GM04504 (cell line): ENCODE measurements around the gene ARRDC3.
"Not testable (repeated sequence)": the region's sequence is repeated elsewhere in the genome, so short reads cannot be mapped to it uniquely, and the experiment has no call there.

Experiments
- DNase-seq: peaks from one replicate; pipeline ENCODE4 v3.0.0-alpha.2; 2012; ENCODE audit warnings: low read depth

ARRDC3 gene

DNA sequence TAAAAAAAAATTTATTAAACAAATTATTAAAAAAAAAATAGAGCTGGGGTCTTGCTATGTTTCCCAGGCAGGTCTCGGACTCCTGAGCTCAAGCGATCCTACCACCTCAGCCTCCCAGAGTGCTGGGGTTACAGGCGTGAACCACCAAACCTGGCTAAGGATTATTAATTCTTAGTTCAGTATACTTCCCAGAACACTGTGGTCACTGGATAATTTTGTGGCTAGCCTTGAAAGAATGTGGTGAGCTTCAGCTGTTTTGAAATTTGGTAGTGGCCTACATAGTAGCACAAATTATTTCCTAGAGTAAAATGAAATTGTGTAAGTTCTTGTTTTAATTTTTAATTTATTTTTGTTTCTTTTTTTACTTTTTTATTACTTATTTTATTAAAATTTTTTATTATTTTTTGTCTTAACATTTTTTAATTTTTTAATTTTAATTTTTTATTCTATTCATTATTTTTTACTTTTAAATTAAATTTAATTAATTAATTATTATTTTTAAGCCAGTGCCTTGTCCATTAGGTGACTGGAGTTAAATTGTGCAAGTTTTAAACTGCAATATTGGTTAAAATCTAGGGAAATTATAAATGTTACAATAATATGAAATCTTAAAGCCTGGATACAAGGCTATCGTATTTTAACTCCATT lies 23.0 kb downstream of the ARRDC3 start:
- DNase-seq: no peak

- no peak for DNase-seq
Observed at GRCh38 chr5:91357806-91358205, 25.3 kb downstream of the ARRDC3 start.

GRCh38 chr5:91357012-91357634 lies 26.0 kb downstream of the ARRDC3 start:
- no peak for DNase-seq

DNA sequence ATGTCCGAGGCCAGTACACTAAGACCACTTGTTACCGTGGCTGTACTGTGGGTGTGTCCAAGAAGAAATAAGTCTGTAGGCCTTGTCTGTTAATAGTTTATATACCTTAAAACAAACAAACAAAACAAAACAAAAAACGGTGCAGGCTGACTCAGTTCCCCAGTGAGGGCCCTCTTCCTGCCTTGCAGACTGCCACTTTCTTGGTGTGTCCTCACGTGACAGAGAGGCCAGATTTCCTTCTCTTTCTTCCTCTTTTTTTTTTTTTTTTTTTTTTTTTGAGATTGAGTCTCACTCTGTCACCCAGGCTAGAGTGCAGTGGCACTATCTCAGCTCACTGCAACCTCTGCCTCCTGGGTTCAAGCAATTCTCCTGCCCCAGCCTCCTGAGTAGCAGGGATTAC lies 28.2 kb downstream of the ARRDC3 start:
- DNase-seq: not testable (repeated sequence)

GRCh38 chr5:91352831-91353695 lies 30.1 kb downstream of the ARRDC3 start:
- no peak for DNase-seq

DNA sequence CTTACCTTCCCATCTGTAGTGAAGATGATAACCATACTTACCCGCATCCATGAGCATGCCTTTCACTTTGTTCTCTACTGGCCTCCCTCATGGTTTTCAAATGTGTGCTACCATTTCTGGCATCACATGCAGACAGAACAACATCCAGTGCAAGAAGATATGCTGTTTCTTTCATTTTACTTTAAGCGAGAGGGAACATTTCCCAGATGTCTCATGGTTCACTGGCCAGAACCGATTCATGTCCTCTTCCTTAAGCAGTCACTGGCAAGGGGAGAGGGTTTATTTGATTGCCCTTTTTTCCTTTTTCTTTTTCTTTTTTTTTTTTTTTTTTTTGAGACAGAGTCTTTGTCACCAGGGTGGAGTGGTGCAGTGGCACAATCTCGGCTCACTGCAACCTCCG lies 37.7 kb downstream of the ARRDC3 start:
- DNase-seq: no peak

DNA sequence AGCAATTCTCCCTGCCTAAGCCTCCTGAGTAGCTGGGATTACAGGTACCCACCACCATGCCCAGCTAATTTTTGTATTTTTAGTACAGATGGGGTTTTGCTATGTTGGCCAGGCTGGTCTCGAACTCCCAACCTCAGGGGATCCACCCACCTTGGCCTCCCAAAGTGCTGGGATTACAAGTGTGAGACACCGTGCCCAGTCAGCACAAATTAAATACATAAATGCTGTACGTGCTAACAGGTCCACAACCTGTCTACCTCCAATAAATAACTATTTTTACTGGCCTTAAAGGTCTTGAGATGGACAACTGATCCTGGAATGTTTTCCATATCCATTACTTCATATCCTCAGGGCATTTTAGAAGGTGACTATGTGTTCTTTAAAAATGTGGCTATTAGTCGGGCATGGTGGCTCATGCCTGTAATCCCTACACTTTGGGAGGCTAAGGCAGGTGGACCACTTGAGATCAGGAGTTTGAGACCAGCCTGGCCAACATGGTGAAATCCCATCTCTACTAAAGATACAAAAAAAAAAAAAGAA lies 38.4 kb downstream of the ARRDC3 start:
- DNase-seq: not testable (repeated sequence)

GRCh38 chr5:91343916-91344315 lies 39.2 kb downstream of the ARRDC3 start:
- DNase-seq: no peak

DNA sequence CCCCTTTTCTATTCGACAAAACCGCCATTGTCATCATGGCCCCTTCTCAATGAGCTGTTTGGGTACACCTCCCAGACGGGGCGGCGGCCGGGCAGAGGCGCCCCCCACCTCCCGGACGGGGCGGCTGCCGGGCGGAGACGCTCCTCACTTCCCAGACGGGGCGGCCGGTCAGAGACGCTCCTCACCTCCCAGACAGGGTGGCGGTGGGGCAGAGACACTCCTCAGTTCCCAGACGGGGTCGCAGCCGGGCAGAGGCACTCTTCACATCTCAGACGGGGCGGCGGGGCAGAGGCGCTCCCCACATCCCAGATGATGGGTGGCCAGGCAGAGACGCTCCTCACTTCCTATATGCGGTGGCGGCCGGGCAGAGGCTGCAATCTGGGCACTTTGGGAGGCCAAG lies 40.2 kb downstream of the ARRDC3 start:
- DNase-seq: not testable (repeated sequence)

- DNase-seq: no peak
Observed at GRCh38 chr5:91341154-91341553, 42.0 kb downstream of the ARRDC3 start.

GRCh38 chr5:91340532-91340931 lies 42.6 kb downstream of the ARRDC3 start:
- DNase-seq: no peak

DNA sequence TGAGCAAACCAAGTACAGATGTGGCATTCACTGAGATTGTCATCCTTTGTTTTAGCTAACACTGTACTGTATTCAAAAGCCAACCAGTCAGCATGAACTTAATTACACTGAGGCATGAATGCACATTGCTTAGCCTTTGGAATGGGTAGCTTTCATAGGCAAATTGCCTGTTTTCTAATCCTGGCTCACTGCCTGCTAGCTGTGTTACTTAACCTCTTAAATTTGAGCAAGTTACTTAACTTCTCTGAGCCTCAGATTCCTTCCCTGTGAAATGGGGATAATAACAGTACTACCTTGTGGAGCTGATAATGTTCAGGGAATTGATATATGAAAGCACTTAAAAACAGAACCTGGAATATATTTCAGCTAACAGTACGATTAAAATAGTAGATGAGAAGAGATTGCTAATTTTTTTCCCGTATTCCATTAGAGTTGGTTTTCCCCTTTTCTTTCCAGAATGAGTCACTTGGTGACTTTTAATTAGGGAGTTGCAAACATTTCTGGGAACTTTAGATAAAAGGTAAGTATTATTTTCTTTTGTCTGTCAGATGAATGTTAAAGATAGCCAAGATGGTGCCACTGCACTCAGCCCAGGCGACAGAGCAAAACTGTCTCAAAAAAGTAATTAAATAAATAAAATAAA lies 43.9 kb downstream of the ARRDC3 start:
- peak; percentile 35 for DNase-seq

DNA sequence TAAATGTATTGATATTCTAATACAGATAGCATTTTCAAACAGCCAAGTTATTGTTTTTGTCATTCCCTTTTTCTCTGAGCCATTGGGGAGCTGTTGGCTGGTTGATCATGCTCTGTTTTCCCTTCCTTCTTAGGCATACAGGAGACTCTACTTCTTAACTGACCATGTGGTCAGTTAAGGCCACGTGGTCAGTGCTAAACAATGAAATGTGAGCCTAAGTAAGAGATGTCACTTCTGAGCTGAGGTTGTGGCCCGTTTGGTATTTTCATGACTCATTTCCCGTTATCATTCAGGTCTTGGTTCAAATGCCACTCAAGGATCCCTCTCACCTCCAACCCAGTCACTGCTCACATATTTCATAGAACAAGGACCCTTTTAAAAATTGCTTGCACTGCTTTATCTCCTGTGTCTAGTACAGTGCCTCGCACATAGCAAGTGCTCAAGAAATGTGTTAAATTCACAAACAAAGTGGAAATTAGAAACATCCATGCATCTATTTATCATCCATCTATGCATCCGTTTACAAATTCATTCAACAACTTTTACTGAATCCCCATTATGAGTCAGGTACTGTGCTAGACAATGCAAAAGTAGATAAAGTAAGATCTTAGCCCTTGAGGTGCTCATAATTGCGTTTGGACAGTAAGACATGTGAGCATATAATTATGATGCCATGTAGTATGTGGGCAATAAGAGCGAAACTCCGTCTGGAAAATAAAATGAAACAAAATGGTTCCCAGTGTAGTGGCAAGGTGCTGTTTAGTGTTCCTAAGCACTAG lies 50.7 kb downstream of the ARRDC3 start:
- DNase-seq: no peak

- DNase-seq: no peak
Observed at GRCh38 chr5:91331705-91332104, 51.4 kb downstream of the ARRDC3 start.

DNA sequence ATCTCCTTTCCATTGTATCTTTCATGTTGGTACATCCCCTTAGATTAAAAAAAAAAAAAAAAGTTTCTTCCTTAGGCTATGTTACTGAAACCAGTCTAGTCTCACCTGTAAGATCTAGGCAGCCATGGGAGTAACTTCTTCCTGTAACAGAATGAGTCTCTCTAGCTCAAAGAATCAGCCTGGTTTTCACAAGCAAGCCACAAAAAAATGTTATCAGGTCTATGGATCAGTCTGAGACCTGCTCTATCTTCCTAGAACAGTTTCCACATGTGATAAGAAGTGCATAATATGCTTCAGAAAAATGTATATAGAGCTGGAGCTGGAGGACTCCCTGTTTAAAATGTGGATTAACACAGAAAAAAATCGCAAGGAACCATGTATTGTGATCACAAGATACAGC lies 53.8 kb downstream of the ARRDC3 start:
- DNase-seq: no peak

DNA sequence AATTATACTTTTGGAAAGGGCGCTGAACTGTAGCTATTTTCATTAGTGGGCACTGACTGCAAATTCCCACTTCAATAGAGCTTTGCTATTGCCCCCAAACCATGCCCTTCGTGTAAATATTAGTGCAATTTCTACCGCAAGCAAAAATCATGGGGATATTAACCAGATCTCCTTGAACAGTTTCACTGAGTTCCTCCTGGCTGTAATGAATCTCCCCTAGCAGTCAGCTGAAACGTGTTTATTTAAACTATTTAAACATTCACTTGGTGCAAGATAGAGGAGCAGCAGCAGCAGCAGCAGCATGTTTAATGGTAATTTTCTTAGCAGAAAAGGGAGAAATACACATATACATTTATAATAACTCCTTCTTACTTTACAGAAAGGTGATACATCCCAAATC lies 54.4 kb downstream of the ARRDC3 start:
- DNase-seq: no peak

GRCh38 chr5:91322981-91323380 lies 60.1 kb downstream of the ARRDC3 start:
- DNase-seq: not testable (repeated sequence)

GRCh38 chr5:91319667-91320066 lies 63.5 kb downstream of the ARRDC3 start:
- no peak for DNase-seq

DNA sequence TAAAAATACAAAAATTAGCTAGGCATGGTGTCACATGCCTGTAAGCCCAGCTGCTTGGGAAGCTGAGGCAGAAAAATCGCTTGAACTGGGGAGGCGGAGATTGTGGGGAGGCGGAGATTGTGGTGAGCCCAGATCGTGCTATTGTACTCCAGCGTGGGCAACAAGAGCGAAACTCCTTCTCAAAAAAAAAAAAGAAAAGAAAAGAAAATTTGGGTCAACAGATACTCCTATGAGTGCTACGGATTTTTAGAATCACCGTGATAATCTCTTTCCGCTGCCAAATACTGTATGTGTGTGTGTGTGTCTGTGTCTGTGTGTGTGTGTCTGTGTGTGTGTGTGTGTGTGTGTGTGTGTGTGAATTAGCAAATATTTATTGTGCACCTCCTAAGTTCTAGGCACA lies 64.4 kb downstream of the ARRDC3 start:
- no peak for DNase-seq
